K562 (cell line): ENCODE results near the gene ULK3. TPM values are rescaled to one million over a fixed set of nuclear protein-coding genes. Genes with fewer than 3 reads are reported as not detected.
A peak's percentile ranks its signal among the peaks of the same experiment; 100 is the strongest.

Experiments
- ATAC-seq: fragments of 200-7000 bp; cut with Tn5 transposase; 3 replicates; pipeline ENCODE4 v1.9.1; 2020; ENCODE audit warnings: moderate library complexity
- BruUV-seq: library from RNA; stranded (reverse); fragments of 400-500 nt; replicated peaks from 2 replicates; lab custom pipeline; 2021; lab: Mats Ljungman, UMichigan
- CTCF ChIA-PET: fragments of 300-600 bp; formaldehyde crosslinking; extraction: SDS; loops from one replicate; lab custom pipeline; 2021; ENCODE audit warnings: low intra/inter-chr PET ratio; lab: Yijun Ruan, JAX
- POLR2A ChIA-PET: fragments of 300-600, 350-650 bp; sonication (Branson Sonifier 250); formaldehyde crosslinking; extraction: SDS; loops from one replicate; lab custom pipeline; 2021; ENCODE audit warnings: antibody characterized with exemption, inconsistent platforms; lab: Yijun Ruan, JAX
- DNase-seq, 4 experiments: peaks; one replicate each; pipeline versions ENCODE4 v3.0.0 to v3.0.0-alpha.2; 2011 to 2018; ENCODE audit warnings: low spot score in 3 of 4, mixed read lengths in 3 of 4; ENCODE audit errors: extremely low read depth in 1 of 4
- FAIRE-seq: peaks from 2 replicates; lab custom pipeline; 2011; peaks lifted over from hg19 to GRCh38; lab: Jason Lieb, UNC
- H2AFZ ChIP-seq: 2 replicates; pipeline ENCODE4 v1.6.0; 2011; ENCODE audit warnings: low read depth, low read length, control low read depth, inconsistent platforms
- H3K27ac ChIP-seq: fragments of 200-600 bp; 3 replicates; pipeline ENCODE4 v1.8.0; 2011; ENCODE audit warnings: low read depth, mild to moderate bottlenecking, control low read depth, inconsistent platforms, low read length, moderate library complexity, mixed read lengths; ENCODE audit errors: extremely low read depth
- H3K27me3 ChIP-seq, 2 experiments: fragments of 300-600 bp in 1 of 2; 2 replicates in 1 of 2; 3 replicates in 1 of 2; pipeline versions ENCODE4 v1.6.0 to v1.8.0; 2011; ENCODE audit warnings: inconsistent platforms in 2 of 2, low read length in 2 of 2, mild to moderate bottlenecking in 1 of 2, mixed read lengths in 1 of 2, moderate library complexity in 1 of 2; ENCODE audit not compliant: control insufficient read depth in 2 of 2, insufficient read depth in 2 of 2
- H3K36me3 ChIP-seq: fragments of 300-600 bp; 3 replicates; pipeline ENCODE4 v1.8.0; 2011; ENCODE audit warnings: mild to moderate bottlenecking, low read length, inconsistent platforms; ENCODE audit not compliant: control insufficient read depth, insufficient read depth
- H3K4me1 ChIP-seq, 2 experiments: fragments of 200-600 bp in 1 of 2; replicated peaks in 1 of 2; 2 replicates in 1 of 2; 3 replicates in 1 of 2; pipeline versions ENCODE4 v1.5.1 to v1.8.0; 2011; ENCODE audit warnings: inconsistent platforms in 2 of 2, low read length in 2 of 2, mild to moderate bottlenecking in 1 of 2, mixed read lengths in 1 of 2, moderate library complexity in 1 of 2; ENCODE audit not compliant: control insufficient read depth in 2 of 2, insufficient read depth in 2 of 2
- H3K4me2 ChIP-seq: 2 replicates; pipeline ENCODE4 v1.6.1; 2011; ENCODE audit warnings: low read length, control low read depth, inconsistent platforms, mixed read lengths; ENCODE audit not compliant: insufficient read depth
- H3K4me3 ChIP-seq: fragments of 200-600 bp; sonication (generic), shearing (Covaris generic); 2 replicates; pipeline ENCODE4 v1.5.1; 2016; ENCODE audit warnings: control low read depth, inconsistent platforms
- H3K79me2 ChIP-seq: fragments of 200-600 bp; 3 replicates; pipeline ENCODE4 v1.8.0; 2011; ENCODE audit warnings: low read length, inconsistent platforms; ENCODE audit not compliant: control insufficient read depth, insufficient read depth
- H3K9ac ChIP-seq, 2 experiments: 2 replicates each; pipeline versions ENCODE4 v1.6.0 to v1.6.1; 2011; ENCODE audit warnings: low read depth in 2 of 2, low read length in 2 of 2, control low read depth in 1 of 2, inconsistent platforms in 1 of 2, mild to moderate bottlenecking in 1 of 2, mixed read lengths in 1 of 2; ENCODE audit not compliant: insufficient read depth in 1 of 2
- H3K9me1 ChIP-seq: one replicate; pipeline ENCODE4 v1.6.0; 2011; ENCODE audit warnings: inconsistent platforms, mild to moderate bottlenecking, low read length, moderate library complexity; ENCODE audit not compliant: control insufficient read depth, insufficient read depth
- H3K9me3 ChIP-seq: replicated peaks from 2 replicates; pipeline ENCODE4 v1.5.1; 2011; ENCODE audit warnings: low read depth, low read length, inconsistent platforms; ENCODE audit not compliant: control insufficient read depth, insufficient read depth
- H4K20me1 ChIP-seq: replicated peaks from 2 replicates; pipeline ENCODE4 v1.6.1; 2011; ENCODE audit warnings: low read length, inconsistent platforms, mixed read lengths; ENCODE audit not compliant: control insufficient read depth, insufficient read depth
- DPF2 ChIP-seq: fragments of 450-650 bp; IDR thresholded peaks from 2 replicates; pipeline ENCODE4 v1.6.1; 2016
- EGR1 ChIP-seq: fragments of 450-650 bp; conservative IDR thresholded peaks from 2 replicates; pipeline ENCODE4 v1.6.1; 2017; ENCODE audit warnings: mild to moderate bottlenecking
- STAT6 ChIP-seq: sonication (generic); formaldehyde crosslinking; IDR thresholded peaks from 2 replicates; pipeline ENCODE4 v1.8.1; 2023; ENCODE audit warnings: mild to moderate bottlenecking, missing genetic modification reagents
- ZFP36 ChIP-seq: fragments of 150-350 bp; IDR thresholded peaks from 2 replicates; pipeline ENCODE4 v1.6.1; 2018; ENCODE audit warnings: low read length, low read depth; ENCODE audit not compliant: partially characterized antibody
- WGBS: fragments of 100-300 bp; shearing (Covaris generic); methylation state at CpG from one replicate; pipeline ENCODE4 v1.1.6; 2016; ENCODE audit warnings: low coverage, mixed read lengths; ENCODE audit not compliant: insufficient coverage; ENCODE audit errors: missing lambda C conversion rate; 5-methylcytosine and 5-hydroxymethylcytosine counted together
- in situ Hi-C: fragments of 300-500 bp; cut with MboI; formaldehyde crosslinking; loops from 4 replicates; pipeline ENCODE4 v1.15.0; 2018; ENCODE audit warnings: inconsistent platforms, mixed read lengths
- intact Hi-C: fragments of 100-400 bp; cut with micrococcal nuclease; formaldehyde crosslinking; loops from 2 replicates; pipeline ENCODE4 v1.14.2; 2022
- polyA plus RNA-seq, 8 experiments: library from polyadenylated mRNA; depleted of rRNA in 4 of 8; stranded (reverse) in 5 of 8; unstranded in 3 of 8; fragments of >200 nt; fragmentation: Nextera tagmentation in 2 of 8; fragmentation: Illumina TruSeq in 1 of 8; extraction: Ambion mirVana in 2 of 8; extraction: Trizol in 1 of 8; gene quantifications; 2 replicates each; pipeline versions ENCODE4 v1.2.1 to v1.2.3, GENCODE V29; 2011 to 2014; ENCODE audit warnings: inconsistent platforms in 1 of 8, missing spikeins in 1 of 8
- total RNA-seq, 7 experiments: library from RNA; depleted of rRNA in 6 of 7; stranded (reverse); fragments of >200 nt in 6 of 7; fragmentation: Illumina TruSeq in 2 of 7; extraction: Trizol in 2 of 7; gene quantifications; 2 replicates each; pipeline versions ENCODE4 v1.2.1 to v1.2.3, GENCODE V29; 2011 to 2021; ENCODE audit warnings: low replicate concordance in 1 of 7

ULK3 gene
- total and polyA plus RNA-seq, 9 of the 15 experiments (the other 6 are each of a cell fraction or from before 2014, with no cell fraction given) = 0.68 to 68.0 (median 34.9) TPM

GRCh38 chr15:74788042-74788682 lies 54.8 kb downstream of the ULK3 start:
- BruUV-seq = no TSS peak
- POLR2A ChIA-PET = interaction anchor here (0.6 to 1.1 kb wide), 3 partner anchors 11 to 161 kb away, joined by 3 to 8 read pairs (median 3); no protein-coding TSS in a partner anchor
- H3K36me3 ChIP-seq = peaks cover 74% of the 10 kb centered on the region; the same call in 2 of the 3 replicates

More at GRCh38 chr15:74788042-74788682, 54.8 kb downstream of the ULK3 start:
- Histone ChIP-seq H3K9me1 (no peaks in the 10 kb centered on the region), H3K4me2 (no peak overlapping the region), H3K27me3 (no peaks in the 10 kb centered on the region), H2AFZ (no peak overlapping the region), H4K20me1 (peaks cover 40% of the 10 kb centered on the region), H3K9me3 (no peaks in the 10 kb centered on the region), H3K79me2 (peaks cover 96% of the 10 kb centered on the region), H3K9ac (peak overlapping the region in 1 of 2 experiments; percentile 77; a peak in 2 of 4 replicates), H3K4me3 (no peak overlapping the region), H3K4me1 (peaks cover 40 to 64% of the 10 kb centered on the region in 2 experiments), H3K27ac (no peak overlapping the region)
- no peak for ATAC-seq
- in situ Hi-C loops (no loop called here), intact Hi-C loops (no loop called here)
- CTCF ChIA-PET = interaction anchor here (1.2 kb wide), 1 partner anchor 12 kb away, joined by 3 read pairs; no protein-coding TSS in a partner anchor
- FAIRE-seq = no peak
- TF ChIP-seq ZFP36 (peak; percentile 88), EGR1 (peak; percentile 63; the same call in 1 of the 2 replicates), STAT6 (no peak), DPF2 (no peak)
- no peak for DNase-seq
- 58% methylated on average over 7 of the region's 7 CpGs for WGBS
